Epithelial cell of proximal tubule (primary cell): Measurements from ENCODE around the gene NOC4L. TPM values are rescaled to one million over a fixed set of nuclear protein-coding genes. Genes with fewer than 3 reads are reported as not detected.

Source experiments
- DNase-seq: peaks from one replicate; pipeline ENCODE4 v3.0.0-alpha.2; 2011; ENCODE audit warnings: low read depth
- H3K4me3 ChIP-seq: 2 replicates; pipeline ENCODE4 v1.5.1; 2011; ENCODE audit warnings: low read depth, mild to moderate bottlenecking, low read length
- total RNA-seq: library from RNA; depleted of rRNA; stranded (reverse); fragments of >200 nt; gene quantifications from 2 replicates; pipeline ENCODE4 v1.2.3, GENCODE V29; 2015
- TF ChIP-seq, protein P1 (sequence below): conservative IDR thresholded peaks from 2 replicates; pipeline ENCODE4 v1.5.1; 2012; ENCODE audit warnings: low read depth, mild to moderate bottlenecking, low read length

Gene NOC4L
- total RNA-seq, 1 donor from 2014 or later = 45.0 TPM

DNA sequence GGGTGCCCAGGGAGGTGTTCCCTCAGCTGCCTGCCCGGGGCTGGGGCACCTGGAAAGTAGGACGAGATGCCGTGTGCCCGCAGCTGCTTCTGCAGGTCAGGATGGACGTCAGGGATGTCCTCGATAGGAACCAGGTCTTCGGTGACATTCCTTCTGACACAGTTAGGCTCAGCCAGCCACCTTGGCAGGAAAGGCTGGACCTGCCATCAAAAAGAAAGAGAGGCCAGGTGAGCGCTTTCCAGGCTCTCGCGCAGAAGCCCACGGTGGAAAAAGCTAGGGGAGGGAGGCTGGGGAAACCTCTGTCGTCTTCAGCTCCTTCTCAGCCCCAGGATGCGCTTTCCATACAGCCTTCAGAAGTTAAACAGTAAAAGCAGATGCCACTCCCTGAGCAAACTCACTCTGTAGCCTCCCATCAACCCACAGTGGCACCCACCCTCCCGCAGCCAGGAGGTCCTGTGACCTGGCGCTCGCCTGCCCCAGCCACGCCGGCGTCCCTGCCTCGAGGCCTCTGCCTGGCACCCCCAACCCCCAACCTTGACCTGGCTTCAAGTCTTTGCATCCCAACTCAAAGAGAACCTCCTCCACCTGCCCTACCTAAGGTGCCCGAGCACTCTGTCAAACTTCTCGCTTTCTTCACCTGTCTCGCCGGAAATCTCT is 1.4 kb upstream of the NOC4L start:
- TF ChIP-seq, protein P1, sequence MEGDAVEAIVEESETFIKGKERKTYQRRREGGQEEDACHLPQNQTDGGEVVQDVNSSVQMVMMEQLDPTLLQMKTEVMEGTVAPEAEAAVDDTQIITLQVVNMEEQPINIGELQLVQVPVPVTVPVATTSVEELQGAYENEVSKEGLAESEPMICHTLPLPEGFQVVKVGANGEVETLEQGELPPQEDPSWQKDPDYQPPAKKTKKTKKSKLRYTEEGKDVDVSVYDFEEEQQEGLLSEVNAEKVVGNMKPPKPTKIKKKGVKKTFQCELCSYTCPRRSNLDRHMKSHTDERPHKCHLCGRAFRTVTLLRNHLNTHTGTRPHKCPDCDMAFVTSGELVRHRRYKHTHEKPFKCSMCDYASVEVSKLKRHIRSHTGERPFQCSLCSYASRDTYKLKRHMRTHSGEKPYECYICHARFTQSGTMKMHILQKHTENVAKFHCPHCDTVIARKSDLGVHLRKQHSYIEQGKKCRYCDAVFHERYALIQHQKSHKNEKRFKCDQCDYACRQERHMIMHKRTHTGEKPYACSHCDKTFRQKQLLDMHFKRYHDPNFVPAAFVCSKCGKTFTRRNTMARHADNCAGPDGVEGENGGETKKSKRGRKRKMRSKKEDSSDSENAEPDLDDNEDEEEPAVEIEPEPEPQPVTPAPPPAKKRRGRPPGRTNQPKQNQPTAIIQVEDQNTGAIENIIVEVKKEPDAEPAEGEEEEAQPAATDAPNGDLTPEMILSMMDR = no peak
- DNase-seq = no peak
- peak overlapping the region; percentile 93 for H3K4me3 ChIP-seq

DNA sequence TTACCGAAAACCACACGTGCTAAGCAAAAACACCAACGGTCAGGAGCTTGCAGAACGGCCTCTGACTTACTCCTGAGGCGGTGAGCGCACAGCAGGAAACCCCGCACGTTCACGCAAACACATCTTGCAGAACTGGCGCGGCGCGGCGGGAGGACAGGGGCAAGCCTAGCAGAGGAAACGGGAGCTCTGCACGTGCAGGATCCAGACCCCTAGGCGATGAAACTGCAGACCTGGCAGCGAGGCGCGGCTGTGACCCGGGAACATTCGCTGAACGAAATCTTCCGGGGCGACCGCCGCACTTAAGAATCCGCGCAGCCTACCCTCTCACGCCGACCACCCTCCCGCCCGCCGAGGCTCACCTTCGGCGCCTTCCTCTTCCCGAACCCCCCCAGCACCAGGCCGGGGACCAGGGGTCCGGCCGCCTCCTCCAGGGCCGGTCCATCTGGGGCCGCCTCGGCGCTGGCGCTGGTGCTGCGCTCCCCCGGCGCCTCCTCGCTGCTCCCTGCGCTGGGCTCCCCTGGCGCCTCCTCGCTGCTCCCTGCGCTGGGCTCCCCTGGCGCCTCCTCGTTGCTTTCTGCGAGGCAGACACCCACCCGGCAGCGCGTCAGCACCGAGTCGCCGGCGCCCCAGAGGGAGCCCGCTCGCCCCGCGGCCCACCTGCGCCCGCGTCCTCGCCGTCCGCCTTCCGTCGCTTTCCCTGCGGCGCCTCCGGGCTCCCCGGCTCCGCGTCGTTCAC is 753 bp upstream of the NOC4L start:
- TF ChIP-seq, protein P1 = no peak
- no peak for DNase-seq
- H3K4me3 ChIP-seq = peak overlapping the region; percentile 93

DNA sequence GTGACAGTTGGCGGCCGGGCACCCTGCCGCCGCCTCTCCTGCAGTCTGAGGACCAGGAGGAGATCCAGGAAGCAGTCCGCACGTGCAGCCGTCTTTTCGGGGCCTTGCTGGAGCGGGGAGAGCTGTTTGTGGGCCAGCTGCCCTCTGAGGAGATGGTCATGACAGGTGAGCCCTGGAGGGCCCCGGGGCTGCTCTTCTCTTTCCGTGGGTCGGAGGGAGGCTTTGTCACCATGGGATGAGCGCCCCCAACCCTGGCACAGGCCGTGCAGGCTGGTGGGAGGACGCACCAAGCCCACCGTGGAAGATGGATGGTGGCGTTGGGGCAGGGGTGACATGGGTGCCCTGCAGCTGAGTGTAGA is 532 bp downstream of the NOC4L start:
- no peak for DNase-seq
- H3K4me3 ChIP-seq = peak overlapping the region; percentile 93
- TF ChIP-seq, protein P1 = no peak

DNA sequence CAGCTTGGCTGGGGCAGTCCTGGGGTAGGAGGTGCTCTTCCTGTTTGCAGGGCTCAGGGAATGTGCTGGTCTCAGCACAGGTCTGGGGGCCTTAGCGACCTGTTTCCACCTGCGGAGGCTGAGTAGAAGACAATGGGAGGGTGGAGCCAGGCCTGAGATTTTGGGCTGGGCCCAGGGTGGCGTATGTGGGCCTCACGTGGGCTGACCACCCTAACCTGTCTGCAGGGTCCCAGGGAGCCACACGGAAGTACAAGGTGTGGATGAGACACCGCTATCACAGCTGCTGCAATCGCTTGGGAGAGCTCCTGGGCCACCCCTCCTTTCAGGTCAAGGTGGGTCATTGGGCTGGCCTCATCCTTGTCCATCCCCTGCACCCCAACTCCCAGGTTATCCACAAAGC is 1.1 kb downstream of the NOC4L start:
- TF ChIP-seq, protein P1 = no peak
- DNase-seq = no peak
- peak overlapping the region; percentile 93 for H3K4me3 ChIP-seq

- DNase-seq = no peak
- H3K4me3 ChIP-seq = no peak overlapping the region
- TF ChIP-seq, protein P1 = no peak
These were observed 1.8 kb downstream of the NOC4L start for GRCh38 chr12:132146098-132146497.

DNA sequence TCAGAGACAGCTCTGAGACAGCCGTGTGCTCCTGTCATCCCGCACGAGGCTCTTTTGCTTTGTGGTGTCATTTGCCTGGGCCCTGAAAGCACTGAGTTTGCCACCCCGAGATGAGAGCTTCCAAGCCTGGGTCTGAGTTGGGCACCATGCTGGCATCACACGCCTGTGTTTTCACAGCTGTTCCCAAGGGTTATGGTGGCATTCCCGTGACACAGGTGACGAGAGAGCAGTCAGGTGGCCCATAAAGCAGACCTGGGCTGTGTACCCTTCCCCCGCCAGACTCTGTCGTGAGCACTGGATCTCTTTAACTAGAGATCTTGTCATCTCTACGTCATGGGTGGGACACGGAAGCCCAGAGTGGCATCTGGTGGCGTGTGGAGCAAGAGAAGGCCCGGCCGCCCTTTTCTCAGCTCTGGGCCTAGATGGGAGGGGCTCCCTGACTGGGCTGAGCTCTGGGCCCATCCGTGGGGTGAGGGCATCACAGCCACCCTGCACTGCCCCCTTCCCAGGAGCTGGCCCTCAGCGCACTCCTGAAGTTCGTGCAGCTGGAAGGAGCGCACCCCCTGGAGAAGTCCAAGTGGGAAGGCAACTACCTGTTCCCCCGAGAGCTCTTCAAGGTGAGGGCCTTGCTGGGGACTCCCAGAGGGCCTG is 2.6 kb downstream of the NOC4L start:
- DNase-seq = no peak
- TF ChIP-seq, protein P1 = no peak
- H3K4me3 ChIP-seq = no peak overlapping the region
